Activated CD4-positive, CD25-positive, alpha-beta regulatory T cell treated with anti-CD3 and anti-CD28 coated beads, Interleukin-2, amount 50 U/mL, for 72 hours (primary cell): ENCODE measurements around the gene KCNIP1.
"Not testable (repeated sequence)": the region's sequence is repeated elsewhere in the genome, so short reads cannot be mapped to it uniquely, and the experiment has no call there.

Experiments used
- DNase-seq: peaks from one replicate; pipeline ENCODE4 v3.0.0; 2021

KCNIP1 gene

GRCh38 chr5:170757669-170758068 is 253.8 kb downstream of the KCNIP1 start:
- DNase-seq: no peak

DNA sequence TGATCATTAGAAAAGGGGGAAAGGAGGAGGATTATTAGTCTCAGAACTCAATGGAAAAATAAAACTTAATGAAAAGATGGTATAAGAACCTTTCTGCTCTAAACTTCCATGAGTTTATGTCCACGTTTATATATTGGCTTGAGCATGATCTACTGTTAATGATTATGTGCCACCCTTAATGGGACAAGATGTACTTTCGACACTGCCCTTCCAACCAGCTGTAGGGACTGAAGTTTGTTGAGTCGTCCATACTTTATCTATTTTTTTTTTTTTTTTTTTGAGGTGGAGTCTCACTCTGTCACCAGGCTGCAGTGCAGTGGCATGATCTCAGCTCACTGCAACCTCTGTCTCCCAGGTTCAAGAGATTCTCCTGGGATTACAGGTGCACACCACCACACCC is 254.7 kb downstream of the KCNIP1 start:
- DNase-seq: no peak

- DNase-seq: no peak
These were observed 256.3 kb downstream of the KCNIP1 start for GRCh38 chr5:170760113-170760512.

DNA sequence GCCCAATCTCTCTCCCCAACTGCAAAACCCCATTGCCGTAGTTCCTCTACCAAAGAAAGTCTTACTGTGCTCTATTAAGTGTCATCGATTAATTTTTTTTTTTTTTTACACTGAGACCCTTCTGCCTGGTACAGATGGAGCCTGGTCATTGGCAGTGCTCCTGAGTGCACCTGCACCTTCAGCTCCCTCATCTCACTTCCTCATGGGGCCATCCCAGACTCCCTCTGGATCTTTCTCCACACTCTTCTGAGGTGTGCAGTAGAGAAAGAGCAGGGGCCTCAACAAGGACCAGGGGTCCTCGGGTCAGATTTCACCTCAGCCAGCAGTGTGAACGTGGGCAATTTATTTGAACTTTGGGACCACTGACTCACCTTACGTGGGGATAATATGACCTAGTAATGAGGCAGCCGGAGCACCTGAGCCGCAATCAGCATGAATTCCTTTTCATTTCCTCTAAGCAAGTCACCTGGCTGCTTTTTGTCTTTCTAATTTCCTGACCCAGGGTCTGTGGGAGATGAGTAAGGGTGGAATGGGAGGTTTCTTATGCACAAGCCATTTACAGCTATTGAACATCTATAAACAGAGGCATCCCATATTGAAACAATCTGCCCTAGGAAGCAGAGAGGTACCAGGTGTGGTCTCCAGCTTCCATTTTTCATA is 257.4 kb downstream of the KCNIP1 start:
- no peak for DNase-seq

- DNase-seq: no peak
These were observed 257.9 kb downstream of the KCNIP1 start for GRCh38 chr5:170761708-170762066.

DNA sequence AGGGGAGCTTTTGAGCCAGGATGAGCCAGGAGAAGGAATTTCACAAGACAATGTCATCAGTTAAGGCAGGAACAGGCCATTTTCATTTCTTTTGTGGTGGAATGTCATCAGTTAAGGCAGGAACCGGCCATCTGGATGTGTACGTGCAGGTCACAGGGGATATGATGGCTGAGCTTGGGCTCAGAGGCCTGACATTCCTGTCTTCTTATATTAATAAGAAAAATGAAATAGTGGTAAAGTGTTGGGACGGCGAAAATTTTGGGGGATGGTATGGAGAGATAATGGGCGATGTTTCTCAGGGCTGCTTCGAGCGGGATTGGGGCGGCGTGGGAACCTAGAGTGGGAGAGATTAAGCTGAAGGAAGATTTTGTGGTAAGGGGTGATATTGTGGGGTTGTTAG is 258.5 kb downstream of the KCNIP1 start:
- not testable (repeated sequence) for DNase-seq

- DNase-seq: not testable (repeated sequence)
These were observed 262.0 kb downstream of the KCNIP1 start for GRCh38 chr5:170765868-170766267.

- no peak for DNase-seq
These were observed 265.4 kb downstream of the KCNIP1 start for GRCh38 chr5:170769246-170769645.

GRCh38 chr5:170769898-170770416 is 266.1 kb downstream of the KCNIP1 start:
- DNase-seq: no peak

- no peak for DNase-seq
These were observed 267.7 kb downstream of the KCNIP1 start for GRCh38 chr5:170771496-170771895.

DNA sequence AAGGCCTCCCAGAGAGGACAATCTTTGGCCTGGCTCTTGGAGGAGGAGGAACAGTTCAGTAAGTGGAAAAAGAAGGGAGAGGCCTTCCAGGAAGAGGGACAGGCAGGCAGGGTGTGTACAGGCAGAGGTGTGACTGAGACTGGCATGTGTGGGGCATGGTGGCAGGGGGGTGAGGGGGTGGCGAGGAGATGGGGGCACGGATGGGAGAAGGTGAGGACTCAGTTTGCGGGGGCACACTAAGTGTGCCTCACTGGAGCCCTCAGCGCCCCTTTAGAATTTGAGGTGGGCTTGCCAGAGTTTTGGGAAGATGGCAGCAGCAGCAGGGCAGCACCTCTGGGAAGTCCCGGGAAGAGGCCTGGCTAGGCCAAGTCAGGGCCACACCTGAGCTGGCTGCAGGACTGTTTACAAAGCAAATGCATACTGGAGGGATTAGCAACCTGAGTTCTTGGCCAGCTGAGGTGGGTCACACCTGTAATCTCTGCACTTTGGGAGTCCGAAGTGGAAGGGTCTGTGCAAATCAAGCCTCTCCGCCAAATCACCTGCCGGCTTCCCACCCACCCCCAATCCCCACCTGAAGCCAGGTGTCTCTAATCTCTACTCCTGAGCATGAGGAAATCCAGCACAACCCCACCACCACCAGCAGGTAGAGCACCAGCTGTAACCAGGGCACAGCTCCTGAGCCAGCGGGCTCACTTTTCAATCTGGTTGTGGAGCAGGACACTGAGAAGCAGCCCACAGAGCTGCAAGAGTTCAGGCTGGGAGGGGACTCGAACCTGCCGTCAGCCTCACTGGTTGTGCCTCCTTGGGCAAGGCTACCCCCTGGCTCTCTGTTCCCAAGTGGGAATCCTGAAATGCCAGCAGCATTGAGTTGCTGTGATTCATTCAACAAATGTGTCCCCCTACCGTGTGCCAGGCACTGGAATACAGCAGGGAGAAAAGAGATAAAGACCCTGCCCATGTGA is 269.5 kb downstream of the KCNIP1 start:
- DNase-seq: no peak

GRCh38 chr5:170774831-170775230 is 271.0 kb downstream of the KCNIP1 start:
- no peak for DNase-seq

GRCh38 chr5:170781946-170782345 is 278.1 kb downstream of the KCNIP1 start:
- no peak for DNase-seq

DNA sequence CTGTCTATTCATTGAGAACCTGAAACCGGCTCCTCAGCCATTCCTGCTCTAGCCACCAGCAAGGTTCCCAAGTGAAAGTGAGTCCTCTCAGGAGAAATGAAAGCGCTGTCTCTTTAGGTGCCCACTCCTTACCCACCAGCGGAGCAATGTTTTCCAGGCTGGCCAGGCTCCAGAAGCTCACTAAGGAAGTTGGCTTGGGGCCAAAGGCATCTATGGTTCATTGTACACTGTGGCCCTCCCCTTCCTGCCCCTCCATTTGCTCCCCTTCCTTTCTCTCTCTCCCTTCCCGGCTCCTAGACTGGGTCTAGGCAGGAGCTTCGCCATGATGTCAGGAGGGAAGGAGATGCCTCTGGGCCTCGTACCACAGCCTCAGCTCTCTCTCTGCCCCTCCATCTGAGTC is 278.6 kb downstream of the KCNIP1 start:
- no peak for DNase-seq

GRCh38 chr5:170783498-170784247 is 279.9 kb downstream of the KCNIP1 start, which contains the start of gene GABRP:
Gene GABRP, plus strand, starts transcription at chr5:170783725. Its CDS starts 4,891 bp downstream, at chr5:170788616.
- DNase-seq: no peak

DNA sequence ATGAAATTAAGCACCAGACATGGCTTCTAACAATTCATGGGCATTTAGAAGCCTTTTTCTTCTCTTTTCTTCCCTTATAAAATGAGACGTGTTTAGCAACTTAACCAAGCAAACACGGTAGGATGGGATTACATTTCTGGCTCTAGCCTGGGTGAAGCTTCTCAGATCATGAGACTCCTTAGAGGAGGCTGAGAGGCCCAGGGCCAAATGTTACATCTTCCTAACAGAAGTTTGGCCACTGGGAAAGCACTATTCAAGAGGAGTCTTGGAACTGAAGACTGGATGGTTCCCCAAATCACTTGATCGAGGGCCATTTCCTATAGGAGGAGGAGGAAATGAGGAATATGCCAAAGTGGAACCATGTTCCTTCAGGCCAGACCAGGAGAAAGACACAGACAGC is 281.6 kb downstream of the KCNIP1 start:
- no peak for DNase-seq
